Tibial nerve (tissue), 4 donors: ENCODE data around the gene CACNA1E. TPM values are rescaled to one million over a fixed set of nuclear protein-coding genes. Genes with fewer than 3 reads are reported as not detected.

ENCODE experiments used
- DNase-seq, 2 donors: peaks; one replicate each; pipeline ENCODE4 v3.0.0-alpha.2; 2019; ENCODE audit warnings: low spot score in 2 of 2
- H3K27ac ChIP-seq, 4 donors: fragments of 200-600 bp; sonication (generic) in 3 of 4; one replicate each; pipeline ENCODE4 v1.5.1; 2017 to 2019; ENCODE audit warnings: mild to moderate bottlenecking in 1 of 4
- H3K27me3 ChIP-seq, 2 donors: fragments of 200-600 bp; sonication (generic) in 1 of 2; one replicate each; pipeline versions ENCODE4 v1.5.1 to v1.6.0; 2017 to 2019
- H3K36me3 ChIP-seq, 3 donors: fragments of 200-600 bp; sonication (generic); one replicate each; pipeline ENCODE4 v1.5.1; 2018 to 2019
- H3K4me1 ChIP-seq, 4 donors: fragments of 200-600 bp; sonication (generic) in 3 of 4; one replicate each; pipeline ENCODE4 v1.5.1; 2017 to 2019
- H3K4me3 ChIP-seq, 4 donors: fragments of 200-600 bp; sonication (generic) in 3 of 4; one replicate each; pipeline ENCODE4 v1.5.1; 2017 to 2019; ENCODE audit warnings: mild to moderate bottlenecking in 1 of 4, moderate library complexity in 1 of 4
- H3K9me3 ChIP-seq, 4 donors: fragments of 200-600 bp; sonication (generic) in 3 of 4; one replicate each; pipeline ENCODE4 v1.5.1; 2017 to 2019
- EP300 ChIP-seq, 2 donors: sonication (generic); formaldehyde crosslinking; IDR thresholded peaks; one replicate each; pipeline ENCODE4 v1.6.1; 2017; ENCODE audit warnings: antibody characterized with exemption in 2 of 2, mild to moderate bottlenecking in 1 of 2
- POLR2A ChIP-seq, 2 donors: fragments of 450-650 bp; IDR thresholded peaks; one replicate each; pipeline ENCODE4 v1.6.1; 2017; ENCODE audit warnings: antibody characterized with exemption in 2 of 2, mild to moderate bottlenecking in 2 of 2, moderate library complexity in 2 of 2
- WGBS, 2 donors: methylation state at CpG; one replicate each; pipeline ENCODE4 v1.1.5; 2018; 5-methylcytosine and 5-hydroxymethylcytosine counted together
- total RNA-seq, 4 donors: library from RNA; depleted of rRNA; stranded (reverse); fragments of >200 nt; gene quantifications; one replicate each; pipeline ENCODE4 v1.1.0, GENCODE V29; 2016
- TF ChIP-seq, protein P1 (sequence below), 5 experiments: fragments of 200-600 bp in 3 of 5; fragments of 450-650 bp in 2 of 5; sonication (generic) in 3 of 5; IDR thresholded peaks; one replicate each; pipeline ENCODE4 v1.5.1; 2016 to 2019; ENCODE audit warnings: antibody characterized with exemption in 5 of 5, mild to moderate bottlenecking in 3 of 5, moderate library complexity in 2 of 5

CACNA1E gene
- total RNA-seq, 4 donors from 2014 or later = not detected

DNA sequence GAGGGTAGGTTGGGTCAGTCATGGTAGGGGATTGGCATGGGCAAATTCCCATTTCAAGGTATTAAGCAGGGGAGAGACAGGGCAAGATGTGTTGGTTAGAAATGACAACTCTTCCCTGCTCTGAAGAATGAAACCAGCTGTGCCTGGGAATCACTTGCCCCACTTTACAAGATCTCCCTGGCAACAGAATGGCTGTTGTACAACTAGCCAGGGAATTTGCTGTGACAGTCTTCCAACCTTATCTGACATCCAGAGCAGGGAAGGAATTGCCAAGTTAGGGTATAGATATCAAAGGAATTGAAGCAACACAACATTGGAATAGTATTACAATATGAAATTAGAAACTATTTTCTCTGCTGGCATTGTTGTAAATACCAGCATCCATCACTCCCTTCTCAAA, 154.7 kb downstream of the CACNA1E start:
- DNase-seq = no peak
- H3K27me3 ChIP-seq = no peaks in the 10 kb centered on the region
- no peaks in the 10 kb centered on the region for H3K4me1 ChIP-seq
- H3K9me3 ChIP-seq = no peaks in the 10 kb centered on the region
- H3K27ac ChIP-seq = no peak overlapping the region
- no peaks in the 10 kb centered on the region for H3K36me3 ChIP-seq
- H3K4me3 ChIP-seq = no peak overlapping the region
- TF ChIP-seq POLR2A (IDR thresholded peaks at IDR 0.05) = no peak
- TF ChIP-seq EP300 (IDR thresholded peaks at IDR 0.05) = no peak
- TF ChIP-seq, protein P1, sequence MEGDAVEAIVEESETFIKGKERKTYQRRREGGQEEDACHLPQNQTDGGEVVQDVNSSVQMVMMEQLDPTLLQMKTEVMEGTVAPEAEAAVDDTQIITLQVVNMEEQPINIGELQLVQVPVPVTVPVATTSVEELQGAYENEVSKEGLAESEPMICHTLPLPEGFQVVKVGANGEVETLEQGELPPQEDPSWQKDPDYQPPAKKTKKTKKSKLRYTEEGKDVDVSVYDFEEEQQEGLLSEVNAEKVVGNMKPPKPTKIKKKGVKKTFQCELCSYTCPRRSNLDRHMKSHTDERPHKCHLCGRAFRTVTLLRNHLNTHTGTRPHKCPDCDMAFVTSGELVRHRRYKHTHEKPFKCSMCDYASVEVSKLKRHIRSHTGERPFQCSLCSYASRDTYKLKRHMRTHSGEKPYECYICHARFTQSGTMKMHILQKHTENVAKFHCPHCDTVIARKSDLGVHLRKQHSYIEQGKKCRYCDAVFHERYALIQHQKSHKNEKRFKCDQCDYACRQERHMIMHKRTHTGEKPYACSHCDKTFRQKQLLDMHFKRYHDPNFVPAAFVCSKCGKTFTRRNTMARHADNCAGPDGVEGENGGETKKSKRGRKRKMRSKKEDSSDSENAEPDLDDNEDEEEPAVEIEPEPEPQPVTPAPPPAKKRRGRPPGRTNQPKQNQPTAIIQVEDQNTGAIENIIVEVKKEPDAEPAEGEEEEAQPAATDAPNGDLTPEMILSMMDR (IDR thresholded peaks at IDR 0.05) = no peak

DNA sequence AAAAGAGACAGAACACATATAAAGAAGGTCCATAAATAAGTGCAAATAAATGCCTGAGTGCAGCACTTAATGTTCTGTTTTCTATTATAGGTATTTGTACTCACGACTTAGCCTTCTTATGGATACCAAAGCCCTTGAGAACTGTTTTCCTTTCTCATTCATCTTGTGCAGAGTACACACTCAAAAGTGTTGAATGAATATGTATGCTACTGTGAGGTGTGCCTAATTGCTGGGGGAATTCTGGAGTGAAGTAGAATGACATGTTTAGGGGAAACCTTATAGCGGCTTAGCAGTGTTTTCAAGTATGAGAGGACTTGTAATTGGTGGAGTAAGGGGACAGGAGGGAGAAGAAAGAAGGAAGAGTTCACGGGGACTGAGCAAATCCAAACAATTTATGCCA, 157.6 kb downstream of the CACNA1E start:
- Histone ChIP-seq H3K27me3 (no peaks in the 10 kb centered on the region), H3K9me3 (no peaks in the 10 kb centered on the region), H3K27ac (no peak overlapping the region), H3K4me1 (no peaks in the 10 kb centered on the region), H3K36me3 (no peaks in the 10 kb centered on the region), H3K4me3 (no peak overlapping the region)
- TF ChIP-seq EP300 (IDR thresholded peaks at IDR 0.05) (no peak), POLR2A (IDR thresholded peaks at IDR 0.05) (no peak)
- TF ChIP-seq, protein P1 (IDR thresholded peaks at IDR 0.05) = no peak
- no peak for DNase-seq
- WGBS, 2 donors = 77 to 85% methylated on average over 3 of the region's 3 CpGs

DNA sequence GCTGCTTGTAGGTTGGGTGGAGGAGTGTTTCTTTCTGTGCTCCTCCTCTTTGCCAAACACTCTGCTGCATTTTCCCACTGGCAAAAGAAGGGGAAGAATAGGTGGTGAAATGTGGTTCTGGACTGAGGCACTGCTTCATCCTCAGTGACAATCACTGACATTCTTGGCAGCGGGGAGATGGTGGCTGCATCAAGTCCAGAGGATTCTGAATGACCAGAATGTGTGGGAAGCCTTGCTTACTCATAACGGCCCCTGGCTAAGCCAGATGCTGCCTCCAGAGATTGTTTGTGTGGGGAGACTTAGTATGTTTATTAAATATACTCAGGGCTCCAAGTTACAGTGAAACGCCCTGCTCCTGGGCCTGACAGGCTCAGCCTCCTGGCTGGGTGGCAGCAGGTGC, 160.3 kb downstream of the CACNA1E start:
- H3K27me3 ChIP-seq = no peaks in the 10 kb centered on the region
- WGBS, 2 donors = 38 to 58% methylated on average over 3 of the region's 3 CpGs

DNA sequence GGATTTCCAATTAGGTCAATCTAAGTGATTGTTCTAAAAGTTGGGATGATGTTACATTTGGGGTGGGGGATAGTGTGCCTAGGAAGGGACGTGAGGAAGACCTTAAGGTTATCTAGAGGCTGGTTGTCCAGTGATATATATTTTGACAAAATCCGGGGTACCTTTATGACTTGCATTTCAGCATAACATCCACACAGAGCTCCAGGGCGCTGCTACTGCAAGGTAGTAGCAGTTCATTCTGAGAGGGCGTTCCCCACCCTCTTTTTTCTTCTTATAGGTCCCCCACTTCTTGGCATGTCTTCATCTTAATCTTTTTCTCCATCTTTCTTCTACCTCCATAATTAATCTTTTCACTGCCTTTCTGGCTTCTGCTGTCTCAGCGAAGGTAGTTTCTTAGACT, 161.9 kb downstream of the CACNA1E start:
- WGBS, 2 donors = 83 to 90% methylated on average over 5 of the region's 5 CpGs
- DNase-seq = no peak
- no peak for TF ChIP-seq POLR2A (IDR thresholded peaks at IDR 0.05)
- TF ChIP-seq EP300 (IDR thresholded peaks at IDR 0.05) = no peak
- TF ChIP-seq, protein P1 (IDR thresholded peaks at IDR 0.05) = no peak
- no peaks in the 10 kb centered on the region for H3K9me3 ChIP-seq
- H3K27ac ChIP-seq = no peak overlapping the region
- H3K4me1 ChIP-seq = no peaks in the 10 kb centered on the region
- H3K4me3 ChIP-seq = no peak overlapping the region
- no peaks in the 10 kb centered on the region for H3K36me3 ChIP-seq
- H3K27me3 ChIP-seq = no peaks in the 10 kb centered on the region

More for the DNA sequence above, 160.3 kb downstream of the CACNA1E start:
- H3K4me1 ChIP-seq = no peaks in the 10 kb centered on the region
- H3K36me3 ChIP-seq = no peaks in the 10 kb centered on the region
- H3K4me3 ChIP-seq = no peak overlapping the region
- no peak for DNase-seq
- TF ChIP-seq EP300 (IDR thresholded peaks at IDR 0.05) (no peak), POLR2A (IDR thresholded peaks at IDR 0.05) (no peak)
- TF ChIP-seq, protein P1 (IDR thresholded peaks at IDR 0.05) = no peak
- H3K27ac ChIP-seq = no peak overlapping the region
- no peaks in the 10 kb centered on the region for H3K9me3 ChIP-seq

DNA sequence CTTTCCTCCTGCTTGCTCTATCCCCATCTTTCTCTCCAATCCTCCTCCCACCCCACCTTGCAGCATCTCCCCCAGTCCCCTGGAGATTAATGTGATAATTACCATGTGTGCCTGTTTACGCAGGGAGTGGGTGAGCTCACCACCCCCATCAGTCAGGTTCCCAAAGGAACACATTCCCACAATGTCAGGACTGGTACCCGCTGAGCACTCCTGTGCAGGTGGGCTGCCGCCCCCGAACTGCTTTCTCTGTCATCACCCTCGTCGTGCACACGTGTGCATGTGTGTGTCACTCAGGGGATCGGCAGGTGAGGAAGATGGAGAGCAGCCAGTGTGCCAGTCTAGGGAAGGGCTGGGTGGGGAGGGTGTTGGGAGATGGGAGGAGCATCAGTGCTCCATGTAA, 163.4 kb downstream of the CACNA1E start:
- TF ChIP-seq POLR2A (IDR thresholded peaks at IDR 0.05) (no peak), EP300 (IDR thresholded peaks at IDR 0.05) (no peak)
- TF ChIP-seq, protein P1 (IDR thresholded peaks at IDR 0.05) = no peak
- no peak overlapping the region for H3K4me3 ChIP-seq
- H3K9me3 ChIP-seq = no peaks in the 10 kb centered on the region
- no peaks in the 10 kb centered on the region for H3K36me3 ChIP-seq
- DNase-seq = no peak
- H3K4me1 ChIP-seq = no peaks in the 10 kb centered on the region
- 82 to 85% methylated on average over 8 of the region's 8 CpGs for WGBS, 2 donors
- H3K27me3 ChIP-seq = no peaks in the 10 kb centered on the region
- H3K27ac ChIP-seq = no peak overlapping the region
